Measurements from ENCODE around the gene FAM124B.

- TF ChIP-seq EZH2 (IDR thresholded peaks at IDR 0.05; ENCODE audit: borderline replicate concordance, low read length), result no peak
- TF ChIP-seq CTCF (IDR thresholded peaks at IDR 0.05; ENCODE audit: low read length), result no peak
Observed at GRCh38 chr2:224444783-224445182, 42.9 kb upstream of the FAM124B start.

Measured in OCI-LY1 (cell line).